Measurements from ENCODE around the gene CD74.
"Not testable (repeated sequence)": the region's sequence is repeated elsewhere in the genome, so short reads cannot be mapped to it uniquely, and the experiment has no call there.

The CD74 gene

DNA sequence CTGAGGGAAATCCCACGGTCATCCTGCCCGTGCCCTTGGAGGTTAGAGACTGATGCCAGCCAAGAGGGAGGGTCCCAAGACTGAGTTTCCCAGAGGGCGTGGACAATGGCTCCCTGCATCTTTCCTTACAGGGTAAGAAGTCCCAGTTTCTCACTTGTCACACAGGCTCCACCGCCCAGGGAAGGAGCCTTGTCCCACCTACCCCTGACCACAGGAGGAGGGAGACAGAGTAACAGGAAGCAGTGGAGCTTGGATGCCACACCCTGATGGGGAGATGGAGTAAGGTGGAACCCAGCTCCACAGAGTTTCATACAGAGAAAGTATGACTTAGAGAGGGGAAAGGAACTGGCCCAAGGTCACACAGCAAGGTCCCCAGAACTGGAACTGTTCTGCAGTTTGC is 9.4 kb upstream of the CD74 start:
- no peaks in the 10 kb centered on the region for H3K4me1 ChIP-seq (ENCODE audit: control insufficient read depth, insufficient read depth, low read length)
- H3K9me3 ChIP-seq (replicated peaks; ENCODE audit: low read length) = no peaks in the 10 kb centered on the region
- H3K36me3 ChIP-seq (ENCODE audit: insufficient read depth, low read length) = no peaks in the 10 kb centered on the region
- H3K27me3 ChIP-seq (ENCODE audit: control insufficient read depth, insufficient read depth, low read length) = peaks cover 11% of the 10 kb centered on the region
- no peak overlapping the region for H3K4me2 ChIP-seq (ENCODE audit: low read length)
- no peak overlapping the region for H3K9ac ChIP-seq (ENCODE audit: low read depth, low read length)
- no peak overlapping the region for H3K4me3 ChIP-seq (ENCODE audit: low read length)

DNA sequence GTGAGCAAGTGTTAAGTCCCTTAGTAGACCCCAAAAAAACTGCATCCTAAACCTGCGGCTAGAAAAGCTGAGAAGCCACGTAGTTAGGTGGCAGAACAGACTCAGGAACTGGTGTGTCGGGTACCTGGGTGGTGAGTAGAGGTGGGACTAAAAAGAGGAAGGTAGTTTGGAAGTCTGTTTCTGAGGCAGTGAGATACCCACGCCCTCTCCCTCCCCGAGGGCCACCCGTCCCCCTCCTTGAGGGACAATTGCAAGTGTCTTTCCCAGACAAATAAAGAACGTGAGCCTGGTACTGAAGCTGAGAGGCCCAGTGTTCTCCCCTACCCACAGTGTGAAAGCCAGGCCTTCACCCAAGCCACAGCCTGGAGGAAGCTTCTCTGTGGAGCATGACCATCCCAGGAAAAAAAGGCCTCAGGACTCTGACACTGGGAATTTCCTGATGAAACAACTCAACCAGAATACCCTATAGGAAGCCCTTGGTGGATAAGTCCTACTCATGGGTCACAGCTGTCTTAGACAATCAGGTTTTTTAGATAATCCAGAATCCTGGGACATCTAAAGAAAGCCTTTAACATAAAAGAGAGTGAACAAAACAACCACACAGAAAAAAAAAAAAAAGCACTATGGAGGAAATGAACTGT is 7.0 kb upstream of the CD74 start:
- Histone ChIP-seq H3K4me2 (ENCODE audit: low read length) (no peak overlapping the region), H3K36me3 (ENCODE audit: insufficient read depth, low read length) (no peaks in the 10 kb centered on the region), H3K4me1 (ENCODE audit: control insufficient read depth, insufficient read depth, low read length) (no peaks in the 10 kb centered on the region), H3K9me3 (replicated peaks; ENCODE audit: low read length) (no peaks in the 10 kb centered on the region), H3K4me3 (ENCODE audit: low read length) (no peak overlapping the region), H3K27me3 (ENCODE audit: control insufficient read depth, insufficient read depth, low read length) (peaks cover 11% of the 10 kb centered on the region), H3K9ac (ENCODE audit: low read depth, low read length) (no peak overlapping the region)

DNA sequence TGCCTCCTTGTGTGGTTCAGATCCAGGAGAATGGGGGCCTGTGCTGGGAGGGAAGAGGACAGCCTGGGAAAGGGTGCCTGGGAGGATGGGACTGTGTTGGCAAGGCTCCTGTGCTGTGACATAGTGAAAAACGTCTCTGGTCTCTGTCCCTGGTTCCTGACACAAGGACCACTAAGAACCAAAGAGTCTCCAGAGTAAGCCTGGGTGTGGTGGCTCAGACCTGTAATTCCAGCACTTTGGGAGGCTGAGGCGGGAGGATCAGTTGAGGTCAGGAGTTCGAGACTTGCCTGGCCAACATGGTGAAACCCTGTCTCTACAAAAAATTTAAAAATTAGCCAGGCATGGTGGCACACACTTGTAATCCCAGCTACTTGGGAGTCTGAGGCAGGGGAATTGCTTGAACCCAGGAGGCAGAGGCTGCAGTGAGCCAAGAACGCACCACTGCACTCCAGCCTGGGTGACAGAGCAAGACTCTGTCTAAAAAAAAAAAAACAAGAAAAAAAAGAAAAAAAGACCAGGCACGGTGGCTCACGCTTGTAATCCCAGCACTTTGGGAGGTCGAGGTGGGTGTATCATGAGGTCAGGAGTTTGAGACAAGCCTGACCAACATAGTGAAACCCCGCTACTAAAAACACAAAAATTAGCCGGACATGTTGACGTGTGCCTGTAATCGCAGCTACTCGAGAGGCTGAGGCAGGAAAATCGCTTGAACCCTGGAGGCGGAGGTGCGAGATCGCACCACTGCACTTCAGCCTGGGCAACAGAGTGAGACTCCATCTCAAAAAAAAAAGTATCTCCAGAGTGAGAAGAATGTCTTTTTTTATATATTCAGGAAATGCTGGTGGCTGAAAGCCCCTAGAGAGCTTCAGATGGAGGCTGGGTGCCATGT is 1.4 kb upstream of the CD74 start:
- H3K36me3 ChIP-seq (ENCODE audit: insufficient read depth, low read length); H3K4me3 ChIP-seq (ENCODE audit: low read length); H3K4me1 ChIP-seq (ENCODE audit: control insufficient read depth, insufficient read depth, low read length); H3K9me3 ChIP-seq (replicated peaks; ENCODE audit: low read length); H3K27me3 ChIP-seq (ENCODE audit: control insufficient read depth, insufficient read depth, low read length); H3K9ac ChIP-seq (ENCODE audit: low read depth, low read length); H3K4me2 ChIP-seq (ENCODE audit: low read length): not testable (repeated sequence)

DNA sequence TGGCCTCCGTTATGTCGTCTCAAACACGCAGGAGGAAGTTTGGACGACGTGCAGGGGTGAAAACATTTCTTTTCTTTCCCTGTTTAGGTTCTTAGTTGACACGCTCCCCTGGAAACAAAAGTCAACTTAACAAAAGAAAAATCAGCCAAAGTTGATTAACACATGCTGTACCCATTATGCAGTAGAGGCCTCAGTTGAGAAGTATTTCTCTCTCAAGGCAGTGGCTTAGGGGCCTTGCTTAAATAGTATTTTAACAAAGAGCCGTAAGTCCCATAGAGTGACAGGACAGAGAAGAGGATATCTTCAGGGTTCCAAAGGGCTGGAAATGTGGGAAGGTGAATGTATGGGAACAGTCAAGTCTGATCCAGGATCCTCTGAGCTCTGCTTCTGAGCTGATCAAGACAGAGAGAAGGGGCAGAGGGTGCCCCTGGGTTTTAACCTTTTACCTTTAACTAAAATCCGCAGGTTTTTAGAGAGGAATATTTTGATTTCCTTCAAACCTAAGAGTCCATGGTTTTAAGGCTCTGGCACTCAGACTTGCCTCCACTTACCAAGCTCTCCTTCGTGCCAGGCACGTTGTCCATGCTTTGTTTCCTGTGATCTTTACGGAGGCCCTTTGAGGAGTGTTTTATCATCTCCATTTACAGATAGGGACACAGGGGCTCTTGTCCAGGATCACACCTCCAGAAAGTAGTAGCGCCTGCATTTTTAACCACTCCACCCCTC is 629 bp upstream of the CD74 start:
- no peaks in the 10 kb centered on the region for H3K4me1 ChIP-seq (ENCODE audit: control insufficient read depth, insufficient read depth, low read length)
- H3K9ac ChIP-seq (ENCODE audit: low read depth, low read length) = no peak overlapping the region
- H3K4me2 ChIP-seq (ENCODE audit: low read length) = no peak overlapping the region
- H3K36me3 ChIP-seq (ENCODE audit: insufficient read depth, low read length) = no peaks in the 10 kb centered on the region
- H3K4me3 ChIP-seq (ENCODE audit: low read length) = no peak overlapping the region
- no peaks in the 10 kb centered on the region for H3K9me3 ChIP-seq (replicated peaks; ENCODE audit: low read length)
- no peaks in the 10 kb centered on the region for H3K27me3 ChIP-seq (ENCODE audit: control insufficient read depth, insufficient read depth, low read length)

DNA sequence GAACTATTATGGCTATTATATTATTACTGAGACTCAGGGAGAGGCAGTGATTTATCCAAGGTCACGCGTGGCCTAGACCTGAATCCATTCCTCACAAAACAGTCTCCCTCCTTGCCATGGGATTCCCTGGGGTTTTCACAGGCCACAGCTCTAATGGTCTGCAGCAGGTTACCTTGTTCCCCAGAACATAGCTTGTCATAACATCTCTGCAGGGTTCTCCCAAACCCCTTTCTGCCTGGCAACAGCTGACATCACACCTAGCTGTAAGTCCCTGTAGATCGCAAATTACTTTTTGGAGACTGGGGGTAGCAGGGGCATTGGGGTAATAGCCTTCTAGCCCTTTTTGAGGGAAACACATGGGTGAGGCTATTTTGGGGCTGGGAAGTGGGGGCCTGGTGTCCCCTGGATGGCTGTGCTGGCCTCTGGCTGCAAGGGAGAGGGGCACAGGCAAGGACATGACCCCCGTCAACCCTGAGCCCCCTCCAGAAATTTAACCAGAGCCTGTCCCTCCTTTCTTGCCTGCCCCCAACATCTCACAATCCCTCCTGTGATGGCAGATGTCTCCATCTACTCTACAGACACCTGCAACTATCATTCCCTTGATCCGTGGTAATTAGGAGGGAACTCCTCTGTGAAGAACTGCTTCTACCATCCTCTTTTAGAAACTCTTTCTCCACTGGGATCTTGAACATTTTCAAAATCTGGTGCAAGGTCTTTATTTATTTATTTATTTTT is 1.3 kb downstream of the CD74 start:
- no peaks in the 10 kb centered on the region for H3K4me1 ChIP-seq (ENCODE audit: control insufficient read depth, insufficient read depth, low read length)
- no peak overlapping the region for H3K4me3 ChIP-seq (ENCODE audit: low read length)

DNA sequence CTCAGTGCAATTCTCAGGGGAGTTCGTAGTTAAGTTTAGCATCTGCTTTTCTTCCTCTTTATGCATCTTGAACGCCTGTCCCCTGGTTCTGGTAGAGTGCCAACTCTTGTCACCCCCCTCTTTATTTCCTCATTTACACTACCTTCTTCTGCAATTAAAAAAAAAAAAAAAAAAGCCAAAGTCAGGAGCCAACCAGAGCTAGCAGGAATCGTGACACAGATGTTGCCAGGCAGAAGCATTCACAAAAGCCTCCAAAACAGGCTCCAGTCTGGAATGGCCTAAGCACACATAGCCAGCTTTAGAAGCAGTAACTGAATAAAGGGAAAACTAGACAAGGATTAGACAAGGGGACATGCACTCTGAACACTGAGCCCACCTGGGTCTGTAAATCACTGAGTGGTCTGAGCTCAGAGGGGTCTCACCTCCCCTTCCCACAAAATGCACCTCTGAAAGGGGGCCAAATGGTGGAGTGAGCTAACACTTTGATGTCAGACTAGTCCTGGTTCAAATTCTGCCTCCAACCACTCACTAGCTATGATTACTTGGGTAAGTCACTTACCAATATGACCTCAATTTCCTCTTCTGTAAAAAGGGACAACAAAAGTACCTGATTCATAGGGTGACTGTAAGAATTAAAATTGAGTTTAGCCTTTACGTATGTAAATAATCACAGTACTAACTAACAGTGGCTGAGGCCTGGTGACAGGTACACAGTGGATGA is 2.0 kb downstream of the CD74 start:
- Histone ChIP-seq H3K27me3 (ENCODE audit: control insufficient read depth, insufficient read depth, low read length) (no peaks in the 10 kb centered on the region), H3K4me3 (ENCODE audit: low read length) (no peak overlapping the region), H3K4me2 (ENCODE audit: low read length) (no peak overlapping the region), H3K9ac (ENCODE audit: low read depth, low read length) (no peak overlapping the region), H3K36me3 (ENCODE audit: insufficient read depth, low read length) (no peaks in the 10 kb centered on the region), H3K4me1 (ENCODE audit: control insufficient read depth, insufficient read depth, low read length) (no peaks in the 10 kb centered on the region), H3K9me3 (replicated peaks; ENCODE audit: low read length) (no peaks in the 10 kb centered on the region)

More for the DNA sequence above, 1.3 kb downstream of the CD74 start:
- no peaks in the 10 kb centered on the region for H3K27me3 ChIP-seq (ENCODE audit: control insufficient read depth, insufficient read depth, low read length)
- no peaks in the 10 kb centered on the region for H3K36me3 ChIP-seq (ENCODE audit: insufficient read depth, low read length)
- no peak overlapping the region for H3K9ac ChIP-seq (ENCODE audit: low read depth, low read length)
- H3K9me3 ChIP-seq (replicated peaks; ENCODE audit: low read length) = no peaks in the 10 kb centered on the region
- no peak overlapping the region for H3K4me2 ChIP-seq (ENCODE audit: low read length)

DNA sequence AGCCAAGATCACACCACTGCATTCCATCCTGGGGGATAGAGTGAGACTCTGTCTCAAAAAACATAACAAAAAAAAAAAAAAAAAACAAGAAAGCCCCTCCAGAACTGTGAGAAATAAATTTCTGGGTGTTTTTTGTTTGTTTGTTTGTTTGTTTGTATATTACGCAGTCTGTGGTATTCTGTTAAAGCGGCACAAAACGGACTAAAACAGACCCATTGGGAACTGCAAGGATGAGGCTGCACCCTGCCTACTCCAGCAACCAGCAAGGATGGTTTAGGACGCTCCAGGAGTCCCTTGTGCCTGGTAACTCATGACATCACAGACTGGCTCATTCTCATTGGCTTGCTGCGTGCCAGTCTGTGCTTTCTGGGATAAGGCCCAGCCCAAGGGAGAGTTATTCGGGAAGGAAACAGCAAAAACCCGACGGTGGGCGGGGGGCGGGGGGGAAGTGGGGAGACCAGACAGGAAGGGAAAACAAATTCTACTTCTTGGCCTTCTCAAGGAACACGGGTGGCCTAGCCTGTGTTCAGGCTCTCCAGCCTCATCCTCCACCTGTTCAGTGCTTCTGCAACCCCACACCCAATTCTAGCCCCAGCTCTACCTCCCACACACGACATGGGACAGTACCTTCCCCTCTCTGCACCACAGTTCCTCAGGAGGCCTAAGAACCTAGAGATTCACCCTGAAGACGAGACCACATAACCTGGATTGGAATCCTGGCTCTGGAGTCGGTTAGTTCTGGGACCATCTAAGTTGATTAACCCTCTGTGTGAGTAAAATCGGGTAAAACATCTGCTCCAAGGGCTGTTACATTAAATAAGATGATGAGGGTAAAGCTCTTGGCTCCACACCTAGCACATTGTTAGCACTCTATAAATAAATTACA is 2.8 kb downstream of the CD74 start:
- no peaks in the 10 kb centered on the region for H3K36me3 ChIP-seq (ENCODE audit: insufficient read depth, low read length)
- H3K4me1 ChIP-seq (ENCODE audit: control insufficient read depth, insufficient read depth, low read length) = no peaks in the 10 kb centered on the region
- no peak overlapping the region for H3K9ac ChIP-seq (ENCODE audit: low read depth, low read length)
- no peaks in the 10 kb centered on the region for H3K9me3 ChIP-seq (replicated peaks; ENCODE audit: low read length)
- H3K4me2 ChIP-seq (ENCODE audit: low read length) = no peak overlapping the region
- H3K4me3 ChIP-seq (ENCODE audit: low read length) = no peak overlapping the region
- H3K27me3 ChIP-seq (ENCODE audit: control insufficient read depth, insufficient read depth, low read length) = no peaks in the 10 kb centered on the region

DNA sequence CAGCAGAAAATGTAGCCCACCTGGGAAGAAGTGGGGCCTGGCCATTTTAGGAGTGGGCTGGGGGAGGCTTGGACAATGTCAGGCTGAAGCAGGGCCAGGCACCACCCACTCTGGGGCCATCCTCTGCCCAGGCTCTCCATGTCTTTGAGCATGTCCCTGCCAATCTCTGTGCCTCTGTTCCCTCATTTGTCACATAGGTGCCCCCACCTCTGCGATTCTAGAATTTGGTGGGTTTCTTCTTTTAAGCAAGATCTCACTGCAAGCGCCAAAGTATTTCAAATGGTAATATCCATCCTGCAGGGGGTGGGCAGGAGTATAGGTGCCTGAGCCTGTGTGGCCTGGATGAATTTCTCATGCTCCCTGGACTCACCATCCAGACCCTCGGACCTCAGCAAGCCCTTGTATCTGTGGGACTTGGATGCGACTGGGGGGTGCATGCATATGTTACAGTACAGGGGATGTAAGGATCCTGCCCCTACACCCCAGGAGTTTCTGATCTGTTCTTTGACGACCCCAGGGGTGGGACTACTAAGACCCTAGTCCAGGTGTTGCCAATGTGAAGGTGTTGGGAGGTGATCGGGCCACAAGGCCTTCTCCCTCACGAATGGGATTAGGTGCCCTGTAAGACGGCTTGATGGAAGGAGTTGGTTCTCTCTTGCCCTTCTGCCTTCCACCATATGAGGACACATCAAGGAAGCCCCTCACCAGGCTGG is 4.3 kb downstream of the CD74 start:
- Histone ChIP-seq H3K9me3 (replicated peaks; ENCODE audit: low read length) (no peaks in the 10 kb centered on the region), H3K4me1 (ENCODE audit: control insufficient read depth, insufficient read depth, low read length) (no peaks in the 10 kb centered on the region)

DNA sequence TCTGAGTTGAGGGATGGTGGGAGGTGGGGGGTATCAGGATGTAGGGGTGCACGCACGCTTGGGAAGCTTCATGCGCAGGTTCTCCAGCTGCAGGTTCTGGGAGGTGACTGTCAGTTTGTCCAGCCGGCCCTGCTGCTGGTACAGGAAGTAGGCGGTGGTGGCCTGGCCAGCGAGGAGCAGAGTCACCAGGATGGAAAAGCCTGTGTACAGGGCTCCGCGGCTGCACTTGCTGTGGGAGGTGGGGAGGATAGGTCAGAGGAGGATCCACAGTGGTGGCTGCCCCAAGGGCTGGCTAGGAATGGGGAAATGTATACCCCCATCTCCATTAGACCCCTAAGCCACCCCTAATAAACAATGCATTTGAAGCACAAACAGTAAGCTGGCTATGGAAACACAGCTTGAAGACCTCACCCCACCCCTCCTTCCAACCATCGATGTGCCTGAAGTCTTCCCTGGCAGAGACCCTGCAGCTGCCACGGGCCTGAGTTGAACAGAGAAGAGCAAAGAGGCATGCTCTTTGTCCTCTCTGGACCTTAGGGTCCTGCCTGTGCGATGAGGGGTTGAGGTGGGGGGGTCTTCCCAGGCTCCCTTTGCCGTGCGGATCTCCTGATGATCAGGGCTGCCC is 5.5 kb downstream of the CD74 start:
- Histone ChIP-seq H3K36me3 (ENCODE audit: insufficient read depth, low read length) (no peaks in the 10 kb centered on the region), H3K9me3 (replicated peaks; ENCODE audit: low read length) (no peaks in the 10 kb centered on the region), H3K9ac (ENCODE audit: low read depth, low read length) (no peak overlapping the region), H3K4me2 (ENCODE audit: low read length) (no peak overlapping the region), H3K27me3 (ENCODE audit: control insufficient read depth, insufficient read depth, low read length) (no peaks in the 10 kb centered on the region), H3K4me1 (ENCODE audit: control insufficient read depth, insufficient read depth, low read length) (no peaks in the 10 kb centered on the region), H3K4me3 (ENCODE audit: low read length) (no peak overlapping the region)

More for the DNA sequence above, 4.3 kb downstream of the CD74 start:
- Histone ChIP-seq H3K4me2 (ENCODE audit: low read length) (no peak overlapping the region), H3K9ac (ENCODE audit: low read depth, low read length) (no peak overlapping the region), H3K36me3 (ENCODE audit: insufficient read depth, low read length) (no peaks in the 10 kb centered on the region), H3K27me3 (ENCODE audit: control insufficient read depth, insufficient read depth, low read length) (no peaks in the 10 kb centered on the region), H3K4me3 (ENCODE audit: low read length) (no peak overlapping the region)

All from skeletal muscle satellite cell (primary cell).